Esophagus squamous epithelium (tissue), 4 donors: Measurements from ENCODE around the gene TBATA.

Experiments used
- CTCF ChIP-seq, 6 experiments: fragments of 450-650 bp in 4 of 6; fragments of 200-600 bp in 2 of 6; sonication (generic) in 2 of 6; IDR thresholded peaks; one replicate each; pipeline ENCODE4 v1.5.1; 2016 to 2019; ENCODE audit warnings: antibody characterized with exemption in 6 of 6, mild to moderate bottlenecking in 4 of 6, moderate library complexity in 4 of 6
- POLR2A ChIP-seq, 4 donors: fragments of 450-650 bp; IDR thresholded peaks; one replicate each; pipeline ENCODE4 v1.6.1; 2017; ENCODE audit warnings: antibody characterized with exemption in 4 of 4, mild to moderate bottlenecking in 4 of 4, moderate library complexity in 3 of 4

- TF ChIP-seq CTCF (IDR thresholded peaks at IDR 0.05) (no peak), POLR2A (IDR thresholded peaks at IDR 0.05) (no peak)
These were observed 10.1 kb downstream of the TBATA start for GRCh38 chr10:70774810-70775678.
